Measurements from ENCODE around the gene DHRSX. TPM values are rescaled to one million over a fixed set of nuclear protein-coding genes. Genes with fewer than 3 reads are reported as not detected.

The DHRSX gene
- total RNA-seq, 1 donor from 2014 or later: 25.1 TPM

- H3K36me3 Mint-ChIP-seq (ENCODE audit: low read depth): peaks cover 2% of the 10 kb centered on the region
- no peak overlapping the region for H3K4me3 Mint-ChIP-seq
- TF ChIP-seq CTCF (conservative IDR thresholded peaks at IDR 0.05): no peak
- DNase-seq (ENCODE audit: low read depth, low spot score): no peak
- no peak overlapping the region for H3K27ac Mint-ChIP-seq (ENCODE audit: unreplicated experiment)
- peaks cover 40% of the 10 kb centered on the region for H3K4me1 Mint-ChIP-seq
- H3K9me3 Mint-ChIP-seq: no peaks in the 10 kb centered on the region
- H3K27me3 Mint-ChIP-seq (ENCODE audit: low read depth): peaks cover 2% of the 10 kb centered on the region
Measured at GRCh38 chrX:2320089-2320488, 180.7 kb downstream of the DHRSX start.

DNA sequence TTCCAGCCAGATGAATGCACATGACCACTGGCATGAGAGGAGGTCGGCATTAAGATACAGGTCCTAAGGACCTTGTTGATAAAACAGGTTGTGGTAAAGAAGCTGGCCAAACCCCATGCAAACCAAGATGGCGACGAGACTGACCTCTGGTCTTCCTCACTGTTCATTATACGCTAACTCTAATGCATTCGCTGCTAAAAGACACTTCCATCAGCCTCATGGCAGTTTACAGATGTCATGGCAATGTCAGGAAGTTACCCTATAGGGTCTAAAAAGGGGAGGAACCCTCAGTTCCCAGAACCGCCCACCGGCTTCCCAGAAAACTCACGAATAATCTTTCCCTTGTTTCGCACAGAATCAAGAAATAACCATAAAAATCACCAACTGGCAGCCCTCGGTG lies 182.4 kb downstream of the DHRSX start:
- H3K36me3 Mint-ChIP-seq (ENCODE audit: low read depth): no peaks in the 10 kb centered on the region
- no peak overlapping the region for H3K27ac Mint-ChIP-seq (ENCODE audit: unreplicated experiment)
- H3K4me3 Mint-ChIP-seq: no peak overlapping the region
- H3K27me3 Mint-ChIP-seq (ENCODE audit: low read depth): peaks cover 2% of the 10 kb centered on the region
- peaks cover 37% of the 10 kb centered on the region for H3K4me1 Mint-ChIP-seq
- TF ChIP-seq CTCF (conservative IDR thresholded peaks at IDR 0.05): no peak
- DNase-seq (ENCODE audit: low read depth, low spot score): no peak
- no peaks in the 10 kb centered on the region for H3K9me3 Mint-ChIP-seq

DNA sequence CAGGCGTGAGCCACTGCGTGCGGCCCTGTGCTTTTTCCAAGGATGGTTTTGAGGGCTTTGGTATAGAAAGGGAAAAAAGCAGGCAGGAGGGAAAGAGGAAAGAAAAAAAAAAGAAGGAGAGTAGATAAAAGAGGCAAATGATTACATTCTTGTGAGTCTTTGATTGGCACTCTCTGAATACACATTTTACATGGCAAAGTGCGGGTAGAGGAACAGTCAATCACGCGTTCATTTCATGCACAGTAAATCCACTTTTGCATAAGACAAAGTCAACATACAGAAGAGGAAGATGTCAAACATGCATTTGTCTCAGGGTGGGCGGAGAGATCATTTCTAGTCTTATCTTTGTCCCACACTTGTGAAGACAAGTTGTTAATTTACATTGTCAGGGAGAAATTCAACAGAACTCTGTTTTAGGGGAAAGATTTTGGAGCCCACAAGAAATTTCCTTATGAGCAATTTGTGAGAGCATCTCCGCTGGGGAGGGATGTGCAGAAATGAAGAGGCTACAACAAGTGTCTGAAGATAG lies 183.2 kb downstream of the DHRSX start:
- Mint-ChIP-seq H3K27me3 (ENCODE audit: low read depth) (peaks cover 2% of the 10 kb centered on the region), H3K4me3 (no peak overlapping the region), H3K9me3 (no peaks in the 10 kb centered on the region), H3K27ac (ENCODE audit: unreplicated experiment) (no peak overlapping the region), H3K36me3 (ENCODE audit: low read depth) (no peaks in the 10 kb centered on the region), H3K4me1 (peaks cover 37% of the 10 kb centered on the region)
- TF ChIP-seq CTCF (conservative IDR thresholded peaks at IDR 0.05): no peak
- DNase-seq (ENCODE audit: low read depth, low spot score): no peak

- Mint-ChIP-seq H3K9me3 (peaks cover 3% of the 10 kb centered on the region), H3K4me3 (no peak overlapping the region), H3K27ac (ENCODE audit: unreplicated experiment) (no peak overlapping the region), H3K36me3 (ENCODE audit: low read depth) (peaks cover 3% of the 10 kb centered on the region), H3K27me3 (ENCODE audit: low read depth) (peaks cover 2% of the 10 kb centered on the region), H3K4me1 (peaks cover 41% of the 10 kb centered on the region)
- DNase-seq (ENCODE audit: low read depth, low spot score): no peak
- TF ChIP-seq CTCF (conservative IDR thresholded peaks at IDR 0.05): no peak
Measured at GRCh38 chrX:2316534-2316933, 184.2 kb downstream of the DHRSX start.

- DNase-seq (ENCODE audit: low read depth, low spot score): no peak
- peaks cover 41% of the 10 kb centered on the region for H3K4me1 Mint-ChIP-seq
- peaks cover 3% of the 10 kb centered on the region for H3K9me3 Mint-ChIP-seq
- TF ChIP-seq CTCF (conservative IDR thresholded peaks at IDR 0.05): no peak
- H3K36me3 Mint-ChIP-seq (ENCODE audit: low read depth): peaks cover 3% of the 10 kb centered on the region
- H3K27ac Mint-ChIP-seq (ENCODE audit: unreplicated experiment): peak overlapping the region; percentile 16
- peaks cover 2% of the 10 kb centered on the region for H3K27me3 Mint-ChIP-seq (ENCODE audit: low read depth)
- no peak overlapping the region for H3K4me3 Mint-ChIP-seq
Measured at GRCh38 chrX:2315434-2315833, 185.3 kb downstream of the DHRSX start.

Measured in neural crest cell (in vitro differentiated cells).